PC-9 (cell line): Measurements from ENCODE around the gene FLRT3.

Source experiments
- EZH2 ChIP-seq: fragments of 200-600 bp; sonication (generic); IDR thresholded peaks from 2 replicates; pipeline ENCODE4 v1.8.0; 2017; ENCODE audit warnings: antibody characterized with exemption, low read depth
- TF ChIP-seq, protein P1 (sequence below): fragments of 200-600 bp; sonication (generic); conservative IDR thresholded peaks from 2 replicates; pipeline ENCODE4 v1.6.1; 2017; ENCODE audit warnings: mixed run types, antibody characterized with exemption, mild to moderate bottlenecking, moderate library complexity

DNA sequence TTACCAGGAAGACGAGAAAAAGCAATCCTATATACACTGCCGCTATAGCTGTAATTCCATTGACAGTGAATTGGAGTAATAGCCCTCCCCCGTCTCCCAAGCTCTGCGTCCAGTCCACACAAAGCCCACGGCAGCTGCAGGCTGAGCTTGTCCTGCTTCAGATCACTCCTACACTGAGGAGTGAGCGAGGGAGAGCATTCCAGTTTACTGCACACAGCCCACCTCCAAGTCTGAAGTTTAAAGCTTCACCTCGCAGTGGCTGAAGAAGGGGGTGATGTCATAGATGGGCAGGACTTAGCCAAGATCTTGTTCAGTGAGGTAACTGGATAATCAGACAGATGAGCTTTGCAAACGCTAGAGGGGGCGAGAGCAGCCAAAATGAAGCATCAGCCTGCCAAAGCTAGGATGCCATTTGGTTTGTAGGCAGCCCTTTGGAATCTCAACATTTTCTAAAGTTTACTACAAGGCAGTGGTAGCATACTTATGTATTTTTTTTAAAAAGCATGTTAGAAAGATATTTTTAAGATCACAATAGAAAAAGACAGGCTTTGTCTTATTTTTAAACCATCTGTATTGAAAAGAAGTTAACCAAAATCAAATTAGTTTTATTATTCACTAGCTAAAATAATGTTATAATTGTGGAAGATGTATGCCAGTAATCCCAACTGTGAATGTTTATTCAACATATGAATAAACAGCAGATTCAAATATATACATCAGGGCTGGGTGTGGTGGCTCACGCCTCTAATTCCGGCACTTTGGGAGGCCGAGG, at the start of gene FLRT3:
- TF ChIP-seq, protein P1, sequence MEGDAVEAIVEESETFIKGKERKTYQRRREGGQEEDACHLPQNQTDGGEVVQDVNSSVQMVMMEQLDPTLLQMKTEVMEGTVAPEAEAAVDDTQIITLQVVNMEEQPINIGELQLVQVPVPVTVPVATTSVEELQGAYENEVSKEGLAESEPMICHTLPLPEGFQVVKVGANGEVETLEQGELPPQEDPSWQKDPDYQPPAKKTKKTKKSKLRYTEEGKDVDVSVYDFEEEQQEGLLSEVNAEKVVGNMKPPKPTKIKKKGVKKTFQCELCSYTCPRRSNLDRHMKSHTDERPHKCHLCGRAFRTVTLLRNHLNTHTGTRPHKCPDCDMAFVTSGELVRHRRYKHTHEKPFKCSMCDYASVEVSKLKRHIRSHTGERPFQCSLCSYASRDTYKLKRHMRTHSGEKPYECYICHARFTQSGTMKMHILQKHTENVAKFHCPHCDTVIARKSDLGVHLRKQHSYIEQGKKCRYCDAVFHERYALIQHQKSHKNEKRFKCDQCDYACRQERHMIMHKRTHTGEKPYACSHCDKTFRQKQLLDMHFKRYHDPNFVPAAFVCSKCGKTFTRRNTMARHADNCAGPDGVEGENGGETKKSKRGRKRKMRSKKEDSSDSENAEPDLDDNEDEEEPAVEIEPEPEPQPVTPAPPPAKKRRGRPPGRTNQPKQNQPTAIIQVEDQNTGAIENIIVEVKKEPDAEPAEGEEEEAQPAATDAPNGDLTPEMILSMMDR: peak; percentile 80
- no peak for TF ChIP-seq EZH2
